Transverse colon (tissue), 1 donor: Measurements from ENCODE around the gene KAT2B.

Experiments used
- EP300 ChIP-seq: sonication (generic); formaldehyde crosslinking; IDR thresholded peaks from one replicate; pipeline ENCODE4 v1.6.1; 2017; ENCODE audit warnings: antibody characterized with exemption, low read depth
- POLR2A ChIP-seq: fragments of 450-650 bp; IDR thresholded peaks from one replicate; pipeline ENCODE4 v1.6.1; 2016; ENCODE audit warnings: antibody characterized with exemption, mild to moderate bottlenecking, moderate library complexity

DNA sequence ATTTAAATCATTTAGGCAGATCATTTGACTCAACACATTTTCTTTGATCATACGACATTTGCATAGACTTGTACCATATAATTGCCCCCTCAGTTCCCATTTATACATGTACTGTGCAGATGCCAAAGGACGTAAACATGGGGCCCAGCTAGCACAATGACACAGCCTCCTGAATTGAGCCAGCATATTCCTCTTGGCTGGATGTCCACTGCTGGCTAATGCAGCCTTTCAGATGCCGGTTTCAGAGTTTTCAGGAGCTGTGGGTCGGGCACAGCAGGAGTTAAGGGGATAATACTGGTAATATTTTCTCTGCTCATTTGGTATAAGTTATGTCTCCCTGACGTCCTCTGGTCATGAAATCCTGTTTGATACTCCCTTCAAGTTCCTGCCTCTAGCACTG, 39.4 kb downstream of the KAT2B start:
- TF ChIP-seq POLR2A, result no peak
- no peak for TF ChIP-seq EP300
